ENCODE measurements around the gene PEX10. TPM values are rescaled to one million over a fixed set of nuclear protein-coding genes. Genes with fewer than 3 reads are reported as not detected.

The PEX10 gene
- total and polyA plus RNA-seq, 4 donors, result 4.0 to 15.3 (median 11.4) TPM

GRCh38 chr1:2454227-2454626 lies 41.9 kb upstream of the PEX10 start:
- ATAC-seq (ENCODE audit: low FRiP score) (no peak), DNase-seq (no peak)
- Histone ChIP-seq H3K36me3 (ENCODE audit: control insufficient read depth in 1 of 2, insufficient read depth in 2 of 2, low read length in 1 of 2) (no peaks in the 10 kb centered on the region), H3K27ac (ENCODE audit: low read depth in 1 of 2, low read length in 2 of 2) (no peak overlapping the region), H3K27me3 (ENCODE audit: control insufficient read depth in 1 of 2, insufficient read depth in 2 of 2, low read length in 1 of 2) (no peaks in the 10 kb centered on the region), H3K4me3 (ENCODE audit: low read length in 2 of 2) (no peak overlapping the region), H3K4me1 (ENCODE audit: control insufficient read depth in 1 of 2, insufficient read depth in 2 of 2, low read length in 2 of 2) (no peaks in the 10 kb centered on the region), H3K9me3 (ENCODE audit: control insufficient read depth, low read length) (no peaks in the 10 kb centered on the region)
- 82 to 90% methylated on average over 10 of the region's 10 CpGs for WGBS, 2 donors
- intact Hi-C loops (cut with DNase I), result no loop called here

DNA sequence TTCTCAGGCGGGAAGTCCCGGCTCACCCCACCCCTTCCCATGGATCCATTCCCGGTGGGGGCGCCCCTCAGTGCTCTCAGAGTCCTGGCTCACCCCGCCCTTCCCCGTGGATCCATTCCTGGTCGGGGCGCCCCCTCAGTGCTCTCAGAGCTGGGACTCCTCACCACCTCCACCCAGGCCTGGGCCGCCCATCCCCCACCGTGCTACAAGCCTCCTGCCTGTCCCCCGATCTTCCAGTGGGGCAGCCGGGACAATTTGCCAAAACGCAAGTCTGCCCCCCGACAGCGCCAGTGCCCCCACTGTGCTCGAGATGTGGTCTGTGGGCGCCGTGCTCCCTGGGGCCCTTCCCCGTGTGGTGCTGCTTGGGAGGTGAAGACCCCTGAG lies 40.6 kb upstream of the PEX10 start:
- DNase-seq (no peak), ATAC-seq (ENCODE audit: low FRiP score) (no peak)
- H3K4me3 ChIP-seq (ENCODE audit: low read length in 2 of 2), result no peak overlapping the region
- H3K27ac ChIP-seq (ENCODE audit: low read depth in 1 of 2, low read length in 2 of 2), result no peak overlapping the region
- H3K9me3 ChIP-seq (ENCODE audit: control insufficient read depth, low read length), result no peaks in the 10 kb centered on the region
- H3K27me3 ChIP-seq (ENCODE audit: control insufficient read depth in 1 of 2, insufficient read depth in 2 of 2, low read length in 1 of 2), result no peaks in the 10 kb centered on the region
- no peaks in the 10 kb centered on the region for H3K4me1 ChIP-seq (ENCODE audit: control insufficient read depth in 1 of 2, insufficient read depth in 2 of 2, low read length in 2 of 2)
- 77 to 81% methylated on average over 19 of the region's 19 CpGs for WGBS, 2 donors
- H3K36me3 ChIP-seq (ENCODE audit: control insufficient read depth in 1 of 2, insufficient read depth in 2 of 2, low read length in 1 of 2), result no peaks in the 10 kb centered on the region
- intact Hi-C loops (cut with DNase I), result no loop called here

DNA sequence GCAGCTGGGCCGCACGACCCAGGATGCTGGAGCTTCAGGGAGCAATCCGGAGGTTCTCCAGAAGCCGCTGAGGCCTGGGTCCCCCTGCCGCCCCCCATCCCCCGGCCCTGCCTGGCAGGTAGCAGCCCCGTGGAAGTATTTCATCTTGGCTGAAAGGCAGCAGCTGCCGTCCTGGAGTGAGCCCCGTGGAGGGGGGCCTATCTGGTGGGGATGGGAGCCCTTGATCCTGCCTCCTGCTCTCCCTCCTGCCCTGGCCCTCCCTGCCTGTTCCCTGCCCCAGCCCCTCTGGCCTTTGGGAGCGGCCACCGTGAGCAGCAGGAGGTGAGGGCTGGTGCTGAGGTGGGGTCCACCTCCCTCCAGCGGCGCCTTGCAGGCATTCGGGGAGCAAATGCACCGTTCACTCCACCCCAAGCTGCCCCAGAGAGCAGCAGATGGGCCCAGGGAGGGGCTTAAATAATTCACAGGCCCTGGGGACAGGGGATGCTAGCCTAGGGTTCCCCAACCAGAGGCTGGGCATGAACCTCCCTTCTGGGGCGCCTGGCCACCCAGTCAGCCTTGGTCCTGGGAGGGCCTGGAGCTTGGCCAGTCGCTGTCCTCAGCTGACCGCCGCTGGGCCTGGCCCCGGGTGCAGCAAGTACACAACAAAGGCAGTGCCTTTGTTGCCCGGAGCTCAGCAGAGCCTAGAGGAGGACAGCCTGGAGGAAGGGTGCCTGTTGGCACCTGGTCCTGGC lies 40.0 kb upstream of the PEX10 start:
- no peak for DNase-seq
- Histone ChIP-seq H3K4me3 (ENCODE audit: low read length in 2 of 2) (no peak overlapping the region), H3K27me3 (ENCODE audit: control insufficient read depth in 1 of 2, insufficient read depth in 2 of 2, low read length in 1 of 2) (no peaks in the 10 kb centered on the region), H3K9me3 (ENCODE audit: control insufficient read depth, low read length) (no peaks in the 10 kb centered on the region), H3K4me1 (ENCODE audit: control insufficient read depth in 1 of 2, insufficient read depth in 2 of 2, low read length in 2 of 2) (no peaks in the 10 kb centered on the region), H3K27ac (ENCODE audit: low read depth in 1 of 2, low read length in 2 of 2) (no peak overlapping the region), H3K36me3 (ENCODE audit: control insufficient read depth in 1 of 2, insufficient read depth in 2 of 2, low read length in 1 of 2) (no peaks in the 10 kb centered on the region)
- ATAC-seq (ENCODE audit: low FRiP score), result no peak
- intact Hi-C loops (cut with DNase I), result no loop called here
- WGBS, 2 donors, result 37 to 48% methylated on average over 20 to 21 of the region's 21 CpGs

GRCh38 chr1:2451741-2452140 lies 39.4 kb upstream of the PEX10 start:
- H3K27ac ChIP-seq (ENCODE audit: low read depth in 1 of 2, low read length in 2 of 2), result no peak overlapping the region
- H3K4me3 ChIP-seq (ENCODE audit: low read length in 2 of 2), result no peak overlapping the region
- DNase-seq, result no peak
- H3K4me1 ChIP-seq (ENCODE audit: control insufficient read depth in 1 of 2, insufficient read depth in 2 of 2, low read length in 2 of 2), result no peaks in the 10 kb centered on the region
- WGBS, 2 donors, result 3 to 5% methylated on average over 17 to 18 of the region's 18 CpGs
- no peaks in the 10 kb centered on the region for H3K9me3 ChIP-seq (ENCODE audit: control insufficient read depth, low read length)
- H3K27me3 ChIP-seq (ENCODE audit: control insufficient read depth in 1 of 2, insufficient read depth in 2 of 2, low read length in 1 of 2), result no peaks in the 10 kb centered on the region
- ATAC-seq (ENCODE audit: low FRiP score), result no peak
- H3K36me3 ChIP-seq (ENCODE audit: control insufficient read depth in 1 of 2, insufficient read depth in 2 of 2, low read length in 1 of 2), result no peaks in the 10 kb centered on the region
- intact Hi-C loops (cut with DNase I), result no loop called here

- DNase-seq (no peak), ATAC-seq (ENCODE audit: low FRiP score) (no peak)
- H3K27ac ChIP-seq (ENCODE audit: low read depth in 1 of 2, low read length in 2 of 2), result no peak overlapping the region
- H3K9me3 ChIP-seq (ENCODE audit: control insufficient read depth, low read length), result no peaks in the 10 kb centered on the region
- intact Hi-C loops (cut with DNase I), result no loop called here
- 58 to 69% methylated on average over 23 of the region's 23 CpGs for WGBS, 2 donors
- no peaks in the 10 kb centered on the region for H3K36me3 ChIP-seq (ENCODE audit: control insufficient read depth in 1 of 2, insufficient read depth in 2 of 2, low read length in 1 of 2)
- no peaks in the 10 kb centered on the region for H3K27me3 ChIP-seq (ENCODE audit: control insufficient read depth in 1 of 2, insufficient read depth in 2 of 2, low read length in 1 of 2)
- no peaks in the 10 kb centered on the region for H3K4me1 ChIP-seq (ENCODE audit: control insufficient read depth in 1 of 2, insufficient read depth in 2 of 2, low read length in 2 of 2)
- H3K4me3 ChIP-seq (ENCODE audit: low read length in 2 of 2), result no peak overlapping the region
These were observed 37.5 kb upstream of the PEX10 start for GRCh38 chr1:2449636-2450454.

- Histone ChIP-seq H3K27ac (ENCODE audit: low read depth in 1 of 2, low read length in 2 of 2) (no peak overlapping the region), H3K4me1 (ENCODE audit: control insufficient read depth in 1 of 2, insufficient read depth in 2 of 2, low read length in 2 of 2) (no peaks in the 10 kb centered on the region), H3K9me3 (ENCODE audit: control insufficient read depth, low read length) (no peaks in the 10 kb centered on the region), H3K27me3 (ENCODE audit: control insufficient read depth in 1 of 2, insufficient read depth in 2 of 2, low read length in 1 of 2) (no peaks in the 10 kb centered on the region), H3K36me3 (ENCODE audit: control insufficient read depth in 1 of 2, insufficient read depth in 2 of 2, low read length in 1 of 2) (no peaks in the 10 kb centered on the region), H3K4me3 (ENCODE audit: low read length in 2 of 2) (no peak overlapping the region)
- 65 to 66% methylated on average over 11 to 18 of the region's 18 CpGs for WGBS, 2 donors
- ATAC-seq (ENCODE audit: low FRiP score), result no peak
- intact Hi-C loops (cut with DNase I), result no loop called here
- DNase-seq, result no peak
These were observed 35.7 kb upstream of the PEX10 start for GRCh38 chr1:2448098-2448445.

DNA sequence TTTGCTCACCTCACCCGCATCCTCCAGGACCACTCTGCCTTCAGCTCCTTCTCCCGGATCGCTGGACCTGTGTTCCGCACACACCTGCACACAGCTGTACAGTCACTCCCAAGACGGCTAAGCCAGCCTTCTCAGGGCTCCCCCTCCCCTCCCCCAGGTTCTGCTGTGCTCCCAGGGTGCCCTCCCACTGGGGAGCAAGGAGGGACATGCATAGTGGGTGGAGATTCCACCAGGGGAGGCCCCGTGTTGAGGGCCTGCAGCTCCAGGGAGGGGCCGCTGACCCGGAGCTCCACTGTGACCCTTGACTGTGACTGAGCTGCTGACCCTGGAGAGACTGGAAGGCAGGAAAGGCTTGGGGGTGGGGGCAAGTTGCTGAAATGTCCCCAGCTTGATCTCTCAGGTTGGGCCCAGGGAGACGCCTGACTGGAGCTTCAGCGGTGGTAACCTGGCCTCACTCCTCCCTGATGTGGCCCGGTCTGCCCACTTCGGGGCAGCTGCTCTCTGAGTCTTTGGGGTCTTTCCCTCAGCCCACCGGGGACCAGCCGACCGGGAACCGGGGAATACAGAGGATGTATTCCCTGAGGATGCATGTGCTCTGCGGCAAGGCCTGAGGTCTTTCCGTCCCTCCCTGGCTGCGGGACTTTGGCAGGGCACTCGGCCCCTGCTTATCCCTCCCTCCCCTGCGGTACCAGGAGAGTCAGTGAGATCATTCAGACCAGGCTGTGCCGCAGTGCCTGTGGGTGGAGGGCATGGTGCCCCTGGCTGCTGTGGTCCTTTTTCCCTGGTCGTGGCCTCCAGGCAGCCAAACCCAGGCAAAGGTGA lies 35.1 kb upstream of the PEX10 start:
- H3K27ac ChIP-seq (ENCODE audit: low read depth in 1 of 2, low read length in 2 of 2), result no peak overlapping the region
- H3K36me3 ChIP-seq (ENCODE audit: control insufficient read depth in 1 of 2, insufficient read depth in 2 of 2, low read length in 1 of 2), result no peaks in the 10 kb centered on the region
- no peak for DNase-seq
- no peaks in the 10 kb centered on the region for H3K9me3 ChIP-seq (ENCODE audit: control insufficient read depth, low read length)
- H3K27me3 ChIP-seq (ENCODE audit: control insufficient read depth in 1 of 2, insufficient read depth in 2 of 2, low read length in 1 of 2), result no peaks in the 10 kb centered on the region
- intact Hi-C loops (cut with DNase I), result no loop called here
- WGBS, 2 donors, result 50 to 55% methylated on average over 23 of the region's 23 CpGs
- no peak overlapping the region for H3K4me3 ChIP-seq (ENCODE audit: low read length in 2 of 2)
- no peak for ATAC-seq (ENCODE audit: low FRiP score)
- H3K4me1 ChIP-seq (ENCODE audit: control insufficient read depth in 1 of 2, insufficient read depth in 2 of 2, low read length in 2 of 2), result no peaks in the 10 kb centered on the region

- Histone ChIP-seq H3K27ac (ENCODE audit: low read depth in 1 of 2, low read length in 2 of 2) (no peak overlapping the region), H3K4me3 (ENCODE audit: low read length in 2 of 2) (no peak overlapping the region), H3K36me3 (ENCODE audit: control insufficient read depth in 1 of 2, insufficient read depth in 2 of 2, low read length in 1 of 2) (no peaks in the 10 kb centered on the region), H3K27me3 (ENCODE audit: control insufficient read depth in 1 of 2, insufficient read depth in 2 of 2, low read length in 1 of 2) (no peaks in the 10 kb centered on the region), H3K9me3 (ENCODE audit: control insufficient read depth, low read length) (no peaks in the 10 kb centered on the region), H3K4me1 (ENCODE audit: control insufficient read depth in 1 of 2, insufficient read depth in 2 of 2, low read length in 2 of 2) (no peaks in the 10 kb centered on the region)
- no peak for DNase-seq
- intact Hi-C loops (cut with DNase I), result no loop called here
- 42 to 48% methylated on average over 9 of the region's 9 CpGs for WGBS, 2 donors
- ATAC-seq (ENCODE audit: low FRiP score), result no peak
These were observed 34.5 kb upstream of the PEX10 start for GRCh38 chr1:2446861-2447260.

All from aorta (tissue), 5 donors.